HepG2 (cell line): Measurements from ENCODE around the gene CREB1. TPM values are rescaled to one million over a fixed set of nuclear protein-coding genes. Genes with fewer than 3 reads are reported as not detected.

ENCODE experiments used
- ATAC-seq: fragments of 200-7000 bp; cut with Tn5 transposase; 3 replicates; pipeline ENCODE4 v1.9.1; 2020; ENCODE audit warnings: mild to moderate bottlenecking, moderate library complexity
- BruUV-seq: library from RNA; stranded (reverse); fragments of 400-500 nt; replicated peaks from 2 replicates; lab custom pipeline; 2021; lab: Mats Ljungman, UMichigan
- CTCF ChIA-PET: fragments of 300-600 bp; formaldehyde crosslinking; extraction: SDS; loops from one replicate; lab custom pipeline; 2021; ENCODE audit warnings: low total read pairs, inconsistent platforms, low intra/inter-chr PET ratio; lab: Yijun Ruan, JAX
- POLR2A ChIA-PET: fragments of 350-600 bp; sonication (Branson Sonifier 250); formaldehyde crosslinking; loops from one replicate; lab custom pipeline; 2020; ENCODE audit warnings: antibody characterized with exemption, inconsistent platforms; lab: Yijun Ruan, JAX
- DNase-seq: peaks from one replicate; pipeline ENCODE4 v3.0.0-alpha.2; 2015; ENCODE audit warnings: low spot score
- FAIRE-seq: peaks from 3 replicates; lab custom pipeline; 2011; peaks lifted over from hg19 to GRCh38; lab: Jason Lieb, UNC
- H2AFZ ChIP-seq: one replicate; pipeline ENCODE4 v1.6.1; 2011; ENCODE audit warnings: low read length, inconsistent platforms
- H3K27ac ChIP-seq: fragments of 300-600 bp; 3 replicates; pipeline ENCODE4 v1.8.0; 2011; ENCODE audit warnings: mixed run types, mild to moderate bottlenecking, mixed read lengths, low read length, inconsistent platforms; ENCODE audit not compliant: insufficient read depth; ENCODE audit errors: extremely low read length
- H3K27me3 ChIP-seq, 2 experiments: fragments of 200-600 bp in 1 of 2; 2 replicates in 1 of 2; 3 replicates in 1 of 2; pipeline versions ENCODE4 v1.6.0 to v1.8.0; 2011; ENCODE audit warnings: low read length in 2 of 2, mild to moderate bottlenecking in 2 of 2, moderate library complexity in 2 of 2, inconsistent platforms in 1 of 2; ENCODE audit not compliant: insufficient read depth in 2 of 2, control insufficient read depth in 1 of 2
- H3K36me3 ChIP-seq, 2 experiments: fragments of 200-600 bp in 1 of 2; replicated peaks in 1 of 2; 2 replicates in 1 of 2; 3 replicates in 1 of 2; pipeline versions ENCODE4 v1.5.1 to v1.8.0; 2011; ENCODE audit warnings: low read length in 2 of 2, inconsistent platforms in 1 of 2; ENCODE audit not compliant: insufficient read depth in 2 of 2, control insufficient read depth in 1 of 2
- H3K4me1 ChIP-seq: 2 replicates; pipeline ENCODE4 v1.5.1; 2012; ENCODE audit warnings: low read length, inconsistent platforms; ENCODE audit not compliant: insufficient read depth
- H3K4me2 ChIP-seq: 2 replicates; pipeline ENCODE4 v1.6.0; 2011; ENCODE audit warnings: low read depth, low read length, inconsistent platforms
- H3K4me3 ChIP-seq, 3 experiments: fragments of 200-600 bp in 1 of 3; sonication (generic), shearing (Covaris generic) in 1 of 3; replicated peaks in 1 of 3; 2 replicates each; pipeline ENCODE4 v1.5.1; 2011 to 2016; ENCODE audit warnings: low read length in 3 of 3, inconsistent platforms in 2 of 3, low read depth in 2 of 3, mild to moderate bottlenecking in 2 of 3, control low read depth in 1 of 3, mixed read lengths in 1 of 3; ENCODE audit not compliant: insufficient read depth in 1 of 3
- H3K79me2 ChIP-seq: one replicate; pipeline ENCODE4 v1.6.1; 2011; ENCODE audit warnings: low read length, inconsistent platforms; ENCODE audit not compliant: insufficient read depth
- H3K9ac ChIP-seq: 2 replicates; pipeline ENCODE4 v1.6.0; 2011; ENCODE audit warnings: mild to moderate bottlenecking, low read depth, low read length, inconsistent platforms; ENCODE audit not compliant: insufficient read depth
- H3K9me3 ChIP-seq: 2 replicates; pipeline ENCODE4 v1.5.1; 2012; ENCODE audit warnings: mild to moderate bottlenecking, low read length
- H4K20me1 ChIP-seq: 2 replicates; pipeline ENCODE4 v1.6.0; 2011; ENCODE audit warnings: inconsistent platforms, mild to moderate bottlenecking, low read length, moderate library complexity; ENCODE audit not compliant: insufficient read depth
- CEBPB ChIP-seq: IDR thresholded peaks from 2 replicates; pipeline ENCODE4 v1.6.1; 2011; ENCODE audit warnings: low read depth, low read length, improper control_type of control experiment, borderline replicate concordance
- DR1 ChIP-seq: sonication (generic); formaldehyde crosslinking; IDR thresholded peaks from 2 replicates; pipeline ENCODE4 v1.8.0; 2021; ENCODE audit warnings: mild to moderate bottlenecking, missing genetic modification reagents, inconsistent platforms
- MAFF ChIP-seq: IDR thresholded peaks from 2 replicates; pipeline ENCODE4 v1.6.1; 2011; ENCODE audit warnings: low read depth, low read length, improper control_type of control experiment
- MAFK ChIP-seq, 2 experiments: IDR thresholded peaks in 1 of 2; conservative IDR thresholded peaks in 1 of 2; 2 replicates each; pipeline ENCODE4 v1.6.1; 2011; ENCODE audit warnings: improper control_type of control experiment in 2 of 2, low read length in 2 of 2
- NR3C1 ChIP-seq: sonication (generic); formaldehyde crosslinking; IDR thresholded peaks from 2 replicates; pipeline ENCODE4 v1.4.0; 2020; ENCODE audit warnings: missing genetic modification reagents
- PHF20 ChIP-seq: sonication (generic); formaldehyde crosslinking; IDR thresholded peaks from 2 replicates; pipeline ENCODE4 v1.5.0; 2020; ENCODE audit warnings: mild to moderate bottlenecking, missing genetic modification reagents
- PHF21A ChIP-seq: sonication (generic); formaldehyde crosslinking; IDR thresholded peaks from 2 replicates; pipeline ENCODE4 v1.5.0; 2020; ENCODE audit warnings: mild to moderate bottlenecking, missing genetic modification reagents
- ZNF101 ChIP-seq: sonication (generic); formaldehyde crosslinking; IDR thresholded peaks from 2 replicates; pipeline ENCODE4 v1.4.0; 2020; ENCODE audit warnings: mild to moderate bottlenecking, low read depth, missing genetic modification reagents, borderline replicate concordance
- ZNF616 ChIP-seq: sonication (generic); formaldehyde crosslinking; IDR thresholded peaks from 2 replicates; pipeline ENCODE4 v1.5.0; 2020; ENCODE audit warnings: low read depth, mild to moderate bottlenecking, missing genetic modification reagents
- WGBS: methylation state at CpG from one replicate; pipeline ENCODE4 v1.1.6; 2017; ENCODE audit warnings: low lambda C conversion rate; 5-methylcytosine and 5-hydroxymethylcytosine counted together
- in situ Hi-C: cut with HindIII; loops from 2 replicates; pipeline ENCODE4 v1.10.0; 2017; ENCODE audit warnings: low pct_unique_long_range_greater_than_20kb; ENCODE audit not compliant: extremely low pct_ligation_motif_present
- intact Hi-C: fragments of 100-400 bp; cut with micrococcal nuclease; formaldehyde crosslinking; loops from one replicate; pipeline ENCODE4 v1.10.0; 2022; ENCODE audit not compliant: unreplicated experiment
- polyA plus RNA-seq, 8 experiments: library from polyadenylated mRNA; depleted of rRNA in 3 of 8; stranded (reverse) in 7 of 8; unstranded in 1 of 8; fragments of >200 nt; fragmentation: Illumina TruSeq in 4 of 8; extraction: Trizol in 4 of 8; gene quantifications; 2 replicates each; pipeline versions ENCODE4 v1.2.1 to v1.2.3, GENCODE V29; 2011 to 2016; ENCODE audit warnings: low read depth in 4 of 8, missing spikeins in 1 of 8, mixed read lengths in 1 of 8; ENCODE audit not compliant: insufficient read depth in 1 of 8
- total RNA-seq, 5 experiments: library from RNA; depleted of rRNA; stranded (reverse); fragments of >200 nt; fragmentation: Illumina TruSeq; extraction: Trizol; gene quantifications; 2 replicates each; pipeline ENCODE4 v1.2.3, GENCODE V29; 2016; ENCODE audit warnings: low read depth in 1 of 5

Gene CREB1
- total and polyA plus RNA-seq, 2 of the 13 experiments (the other 11 are each of a cell fraction or from before 2014, with no cell fraction given): 51.8 to 51.9 TPM

DNA sequence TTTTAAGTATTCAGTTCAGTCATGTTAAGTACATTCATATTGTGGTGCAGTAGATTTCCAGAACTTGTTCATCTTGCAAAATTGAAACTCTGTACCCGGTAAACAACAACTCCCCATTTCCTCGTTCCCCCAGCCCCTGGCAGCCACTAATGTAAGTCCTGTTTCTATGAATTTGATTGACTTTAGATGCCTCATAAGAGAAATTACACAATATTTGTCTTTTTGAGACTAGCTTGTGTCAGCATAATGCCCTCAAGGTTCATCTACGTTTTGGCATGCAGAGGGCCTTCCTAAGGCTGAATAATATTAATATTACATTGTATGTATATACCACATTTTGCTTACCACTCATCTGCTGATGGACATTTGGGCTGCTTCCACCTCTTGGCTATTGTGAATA, 64.5 kb downstream of the CREB1 start:
- TF ChIP-seq DR1 (no peak), CEBPB (peak; percentile 18; the same call in 1 of the 2 replicates), MAFF (peak; percentile 10; the same call in 1 of the 2 replicates), PHF21A (CRISPR knock-in tag) (no peak), MAFK (conservative IDR thresholded peaks at IDR 0.05 in 1 of 2, IDR thresholded peaks at IDR 0.05 in 1 of 2; ENCODE audit: low read length in 2 of 2) (peak; percentile 32 to 33; a peak in 2 of 4 replicates)
- no peak for ATAC-seq
- DNase-seq: no peak

DNA sequence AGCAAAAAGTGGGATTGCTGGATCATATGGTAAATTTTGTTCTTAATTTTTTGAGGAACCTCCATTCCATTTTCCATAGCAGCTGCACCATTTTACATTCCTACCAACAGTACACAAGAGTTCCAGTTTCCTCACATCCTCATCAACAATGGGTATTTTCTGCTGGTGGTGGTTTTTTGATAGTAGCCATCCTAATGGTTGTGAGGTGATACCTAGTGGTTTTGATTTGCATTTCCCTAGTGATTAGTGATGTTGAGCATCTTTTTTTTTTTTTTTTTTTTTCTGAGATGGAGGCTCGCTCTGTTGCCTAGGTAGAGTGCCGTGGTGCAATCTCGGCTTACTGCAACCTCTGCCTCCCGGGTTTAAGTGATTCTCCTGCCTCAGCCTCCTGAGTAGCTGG, 65.0 kb downstream of the CREB1 start:
- in situ Hi-C loops: no loop called here
- Histone ChIP-seq H3K4me3 (no peak overlapping the region), H3K9me3 (peaks cover 13% of the 10 kb centered on the region), H3K4me1 (no peaks in the 10 kb centered on the region), H2AFZ (no peak overlapping the region), H3K36me3 (peaks cover 13 to 42% of the 10 kb centered on the region in 2 experiments), H3K27me3 (no peaks in the 10 kb centered on the region), H3K79me2 (no peaks in the 10 kb centered on the region)
- FAIRE-seq (no peak), ATAC-seq (no peak), DNase-seq (no peak)
- CTCF ChIA-PET: no interaction called here
- no TSS peak for BruUV-seq
- intact Hi-C loops: no loop called here
- WGBS: 98% methylated on average over 4 of the region's 4 CpGs
- TF ChIP-seq NR3C1 (CRISPR knock-in tag) (no peak), ZNF616 (no peak), ZNF101 (CRISPR knock-in tag) (no peak), PHF20 (no peak)
- TF ChIP-seq, all 625 proteins: peak for 0
- no peaks in the 10 kb centered on the region for H4K20me1 ChIP-seq
- POLR2A ChIA-PET: no interaction called here
- H3K4me2 ChIP-seq: no peak overlapping the region
- no peak overlapping the region for H3K9ac ChIP-seq
- H3K27ac ChIP-seq: no peak overlapping the region

More for the DNA sequence above, 64.5 kb downstream of the CREB1 start:
- ChIA-PET POLR2A (no interaction called here), CTCF (no interaction called here)
- BruUV-seq: no TSS peak
- intact Hi-C loops (no loop called here), in situ Hi-C loops (no loop called here)
- Histone ChIP-seq H3K4me3 (no peak overlapping the region), H3K27ac (no peak overlapping the region), H3K79me2 (no peaks in the 10 kb centered on the region), H3K9ac (no peak overlapping the region), H3K27me3 (no peaks in the 10 kb centered on the region), H3K4me2 (no peak overlapping the region), H4K20me1 (no peaks in the 10 kb centered on the region), H3K36me3 (peaks cover 14 to 47% of the 10 kb centered on the region in 2 experiments), H2AFZ (no peak overlapping the region), H3K4me1 (no peaks in the 10 kb centered on the region), H3K9me3 (peaks cover 13% of the 10 kb centered on the region)
- no peak for FAIRE-seq
- WGBS: 95% methylated on average over 3 of the region's 3 CpGs
